SK-N-SH treated with all-trans-retinoic acid at 6 μM for 48 hours (cell line): ENCODE results near the gene SLC35E1.

ENCODE experiments used
- ATAC-seq: fragments of 200-7000 bp; cut with Tn5 transposase; 3 replicates; pipeline ENCODE4 v1.9.1; 2020; ENCODE audit warnings: mild to moderate bottlenecking, moderate library complexity
- ARNTL ChIP-seq: fragments of 450-650 bp; formaldehyde crosslinking; IDR thresholded peaks from 2 replicates; pipeline ENCODE4 v1.5.0; 2020; ENCODE audit warnings: low read depth, mild to moderate bottlenecking, moderate library complexity, borderline replicate concordance
- BACH2 ChIP-seq: fragments of 250-450 bp; sonication (Bioruptor Pico); IDR thresholded peaks from 2 replicates; pipeline ENCODE4 v1.9.0; 2021; ENCODE audit warnings: mild to moderate bottlenecking, borderline replicate concordance
- CSDC2 ChIP-seq: fragments of 250-450 bp; sonication (Bioruptor Pico); IDR thresholded peaks from 2 replicates; pipeline ENCODE4 v1.5.0; 2020; ENCODE audit warnings: mild to moderate bottlenecking, moderate library complexity
- ESRRG ChIP-seq: fragments of 250-450 bp; sonication (Bioruptor Pico); IDR thresholded peaks from 2 replicates; pipeline ENCODE4 v1.6.1; 2021; ENCODE audit warnings: mild to moderate bottlenecking
- GLIS3 ChIP-seq: fragments of 250-450 bp; sonication (Bioruptor Pico); IDR thresholded peaks from 2 replicates; pipeline ENCODE4 v1.5.0; 2020; ENCODE audit warnings: mild to moderate bottlenecking, moderate library complexity
- ISL1 ChIP-seq: fragments of 250-450 bp; sonication (Bioruptor Pico); IDR thresholded peaks from 2 replicates; pipeline ENCODE4 v2.1.2; 2022; ENCODE audit warnings: mild to moderate bottlenecking, moderate library complexity
- OSR1 ChIP-seq: fragments of 250-450 bp; sonication (Bioruptor Pico); IDR thresholded peaks from 2 replicates; pipeline ENCODE4 v1.8.0; 2022; ENCODE audit warnings: moderate library complexity, mild to moderate bottlenecking, inconsistent platforms
- PATZ1 ChIP-seq: fragments of 250-450 bp; sonication (Bioruptor Pico); IDR thresholded peaks from 2 replicates; pipeline ENCODE4 v1.8.0; 2020; ENCODE audit warnings: mild to moderate bottlenecking, moderate library complexity, borderline replicate concordance
- PPARA ChIP-seq: fragments of 250-450 bp; sonication (Bioruptor Pico); IDR thresholded peaks from 2 replicates; pipeline ENCODE4 v1.5.0; 2020; ENCODE audit warnings: mild to moderate bottlenecking, borderline replicate concordance
- RARB ChIP-seq: fragments of 250-450 bp; sonication (Bioruptor Pico); IDR thresholded peaks from 2 replicates; pipeline ENCODE4 v1.8.0; 2021; ENCODE audit warnings: mild to moderate bottlenecking, moderate library complexity
- SNAI2 ChIP-seq: fragments of 250-450 bp; sonication (Bioruptor Pico); IDR thresholded peaks from 2 replicates; pipeline ENCODE4 v1.5.0; 2020; ENCODE audit warnings: mild to moderate bottlenecking, moderate library complexity
- TCF4 ChIP-seq: fragments of 250-450 bp; sonication (Bioruptor Pico); IDR thresholded peaks from 2 replicates; pipeline ENCODE4 v1.8.0; 2021; ENCODE audit warnings: mild to moderate bottlenecking, moderate library complexity, borderline replicate concordance
- TOX ChIP-seq: fragments of 250-450 bp; sonication (Bioruptor Pico); IDR thresholded peaks from 2 replicates; pipeline ENCODE4 v1.8.0; 2021; ENCODE audit warnings: mild to moderate bottlenecking, moderate library complexity, borderline replicate concordance
- ZC3H10 ChIP-seq: fragments of 250-450 bp; sonication (Bioruptor Pico); IDR thresholded peaks from 2 replicates; pipeline ENCODE4 v1.5.1; 2021; ENCODE audit warnings: mild to moderate bottlenecking, moderate library complexity
- ZFP3 ChIP-seq: fragments of 250-450 bp; sonication (Bioruptor Pico); IDR thresholded peaks from 2 replicates; pipeline ENCODE4 v1.5.0; 2020; ENCODE audit warnings: mild to moderate bottlenecking, moderate library complexity
- ZFP30 ChIP-seq: fragments of 450-650 bp; formaldehyde crosslinking; IDR thresholded peaks from 2 replicates; pipeline ENCODE4 v1.5.0; 2022; ENCODE audit warnings: mild to moderate bottlenecking, moderate library complexity
- ZNF565 ChIP-seq: fragments of 450-650 bp; formaldehyde crosslinking; conservative IDR thresholded peaks from 2 replicates; pipeline ENCODE4 v1.5.0; 2020; ENCODE audit warnings: low read depth, mild to moderate bottlenecking, moderate library complexity
- ZNF70 ChIP-seq: fragments of 450-650 bp; formaldehyde crosslinking; IDR thresholded peaks from 2 replicates; pipeline ENCODE4 v1.5.0; 2020; ENCODE audit warnings: mild to moderate bottlenecking, moderate library complexity
- ZNF8 ChIP-seq: fragments of 450-650 bp; formaldehyde crosslinking; IDR thresholded peaks from 2 replicates; pipeline ENCODE4 v1.5.0; 2020; ENCODE audit warnings: mild to moderate bottlenecking, moderate library complexity
- TF ChIP-seq, protein P1 (sequence below): fragments of 250-450 bp; sonication (Bioruptor Pico); IDR thresholded peaks from 2 replicates; pipeline ENCODE4 v1.5.0; 2020; ENCODE audit warnings: mild to moderate bottlenecking, moderate library complexity
- TF ChIP-seq, protein P2 (sequence below): fragments of 250-450 bp; sonication (Bioruptor Pico); IDR thresholded peaks from 2 replicates; pipeline ENCODE4 v1.8.0; 2021; ENCODE audit warnings: low read depth, mild to moderate bottlenecking, moderate library complexity, borderline replicate concordance
- TF ChIP-seq, protein P3 (sequence below): fragments of 250-450 bp; sonication (Bioruptor Pico); IDR thresholded peaks from 2 replicates; pipeline ENCODE4 v1.5.1; 2021; ENCODE audit warnings: mild to moderate bottlenecking, moderate library complexity

The SLC35E1 gene

DNA sequence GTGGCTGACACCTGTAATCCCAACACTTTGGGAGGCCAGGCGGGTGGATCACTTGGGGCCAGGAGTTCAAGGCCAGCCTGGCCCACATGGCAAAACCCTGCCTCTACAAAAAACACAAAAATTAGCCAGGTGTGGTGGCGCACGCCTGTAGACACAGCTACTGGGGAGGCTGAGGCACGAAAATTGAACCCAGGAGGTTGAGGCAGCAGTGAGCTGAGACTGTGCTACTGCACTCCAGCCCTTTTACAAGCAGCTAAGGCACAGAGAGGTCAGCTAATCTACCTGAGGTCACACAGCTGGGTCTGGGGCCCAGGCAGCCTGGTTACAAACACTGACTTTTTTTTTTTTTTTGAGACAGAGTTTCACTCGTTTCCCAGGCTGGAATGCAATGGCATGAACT, 28.6 kb upstream of the SLC35E1 start:
- TF ChIP-seq ISL1 (CRISPR knock-in tag) (no peak), ZNF70 (CRISPR knock-in tag) (no peak), ESRRG (CRISPR knock-in tag) (no peak), PATZ1 (CRISPR knock-in tag) (no peak), CSDC2 (CRISPR knock-in tag) (no peak), TCF4 (CRISPR knock-in tag) (no peak), ZNF565 (CRISPR knock-in tag) (no peak), GLIS3 (CRISPR knock-in tag) (no peak), ZFP30 (CRISPR knock-in tag) (no peak), SNAI2 (CRISPR knock-in tag) (no peak), BACH2 (CRISPR knock-in tag) (no peak), RARB (CRISPR knock-in tag) (no peak), ZFP3 (CRISPR knock-in tag) (no peak), TOX (CRISPR knock-in tag) (no peak)
- TF ChIP-seq, protein P1, sequence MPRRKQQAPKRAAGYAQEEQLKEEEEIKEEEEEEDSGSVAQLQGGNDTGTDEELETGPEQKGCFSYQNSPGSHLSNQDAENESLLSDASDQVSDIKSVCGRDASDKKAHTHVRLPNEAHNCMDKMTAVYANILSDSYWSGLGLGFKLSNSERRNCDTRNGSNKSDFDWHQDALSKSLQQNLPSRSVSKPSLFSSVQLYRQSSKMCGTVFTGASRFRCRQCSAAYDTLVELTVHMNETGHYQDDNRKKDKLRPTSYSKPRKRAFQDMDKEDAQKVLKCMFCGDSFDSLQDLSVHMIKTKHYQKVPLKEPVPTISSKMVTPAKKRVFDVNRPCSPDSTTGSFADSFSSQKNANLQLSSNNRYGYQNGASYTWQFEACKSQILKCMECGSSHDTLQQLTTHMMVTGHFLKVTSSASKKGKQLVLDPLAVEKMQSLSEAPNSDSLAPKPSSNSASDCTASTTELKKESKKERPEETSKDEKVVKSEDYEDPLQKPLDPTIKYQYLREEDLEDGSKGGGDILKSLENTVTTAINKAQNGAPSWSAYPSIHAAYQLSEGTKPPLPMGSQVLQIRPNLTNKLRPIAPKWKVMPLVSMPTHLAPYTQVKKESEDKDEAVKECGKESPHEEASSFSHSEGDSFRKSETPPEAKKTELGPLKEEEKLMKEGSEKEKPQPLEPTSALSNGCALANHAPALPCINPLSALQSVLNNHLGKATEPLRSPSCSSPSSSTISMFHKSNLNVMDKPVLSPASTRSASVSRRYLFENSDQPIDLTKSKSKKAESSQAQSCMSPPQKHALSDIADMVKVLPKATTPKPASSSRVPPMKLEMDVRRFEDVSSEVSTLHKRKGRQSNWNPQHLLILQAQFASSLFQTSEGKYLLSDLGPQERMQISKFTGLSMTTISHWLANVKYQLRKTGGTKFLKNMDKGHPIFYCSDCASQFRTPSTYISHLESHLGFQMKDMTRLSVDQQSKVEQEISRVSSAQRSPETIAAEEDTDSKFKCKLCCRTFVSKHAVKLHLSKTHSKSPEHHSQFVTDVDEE (CRISPR knock-in tag): no peak
- TF ChIP-seq, protein P2, sequence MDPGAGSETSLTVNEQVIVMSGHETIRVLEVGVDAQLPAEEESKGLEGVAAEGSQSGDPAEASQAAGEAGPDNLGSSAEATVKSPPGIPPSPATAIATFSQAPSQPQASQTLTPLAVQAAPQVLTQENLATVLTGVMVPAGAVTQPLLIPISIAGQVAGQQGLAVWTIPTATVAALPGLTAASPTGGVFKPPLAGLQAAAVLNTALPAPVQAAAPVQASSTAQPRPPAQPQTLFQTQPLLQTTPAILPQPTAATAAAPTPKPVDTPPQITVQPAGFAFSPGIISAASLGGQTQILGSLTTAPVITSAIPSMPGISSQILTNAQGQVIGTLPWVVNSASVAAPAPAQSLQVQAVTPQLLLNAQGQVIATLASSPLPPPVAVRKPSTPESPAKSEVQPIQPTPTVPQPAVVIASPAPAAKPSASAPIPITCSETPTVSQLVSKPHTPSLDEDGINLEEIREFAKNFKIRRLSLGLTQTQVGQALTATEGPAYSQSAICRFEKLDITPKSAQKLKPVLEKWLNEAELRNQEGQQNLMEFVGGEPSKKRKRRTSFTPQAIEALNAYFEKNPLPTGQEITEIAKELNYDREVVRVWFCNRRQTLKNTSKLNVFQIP (CRISPR knock-in tag): no peak
- TF ChIP-seq, protein P3, sequence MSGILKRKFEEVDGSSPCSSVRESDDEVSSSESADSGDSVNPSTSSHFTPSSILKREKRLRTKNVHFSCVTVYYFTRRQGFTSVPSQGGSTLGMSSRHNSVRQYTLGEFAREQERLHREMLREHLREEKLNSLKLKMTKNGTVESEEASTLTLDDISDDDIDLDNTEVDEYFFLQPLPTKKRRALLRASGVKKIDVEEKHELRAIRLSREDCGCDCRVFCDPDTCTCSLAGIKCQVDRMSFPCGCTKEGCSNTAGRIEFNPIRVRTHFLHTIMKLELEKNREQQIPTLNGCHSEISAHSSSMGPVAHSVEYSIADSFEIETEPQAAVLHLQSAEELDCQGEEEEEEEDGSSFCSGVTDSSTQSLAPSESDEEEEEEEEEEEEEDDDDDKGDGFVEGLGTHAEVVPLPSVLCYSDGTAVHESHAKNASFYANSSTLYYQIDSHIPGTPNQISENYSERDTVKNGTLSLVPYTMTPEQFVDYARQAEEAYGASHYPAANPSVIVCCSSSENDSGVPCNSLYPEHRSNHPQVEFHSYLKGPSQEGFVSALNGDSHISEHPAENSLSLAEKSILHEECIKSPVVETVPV: no peak
- ATAC-seq: no peak

DNA sequence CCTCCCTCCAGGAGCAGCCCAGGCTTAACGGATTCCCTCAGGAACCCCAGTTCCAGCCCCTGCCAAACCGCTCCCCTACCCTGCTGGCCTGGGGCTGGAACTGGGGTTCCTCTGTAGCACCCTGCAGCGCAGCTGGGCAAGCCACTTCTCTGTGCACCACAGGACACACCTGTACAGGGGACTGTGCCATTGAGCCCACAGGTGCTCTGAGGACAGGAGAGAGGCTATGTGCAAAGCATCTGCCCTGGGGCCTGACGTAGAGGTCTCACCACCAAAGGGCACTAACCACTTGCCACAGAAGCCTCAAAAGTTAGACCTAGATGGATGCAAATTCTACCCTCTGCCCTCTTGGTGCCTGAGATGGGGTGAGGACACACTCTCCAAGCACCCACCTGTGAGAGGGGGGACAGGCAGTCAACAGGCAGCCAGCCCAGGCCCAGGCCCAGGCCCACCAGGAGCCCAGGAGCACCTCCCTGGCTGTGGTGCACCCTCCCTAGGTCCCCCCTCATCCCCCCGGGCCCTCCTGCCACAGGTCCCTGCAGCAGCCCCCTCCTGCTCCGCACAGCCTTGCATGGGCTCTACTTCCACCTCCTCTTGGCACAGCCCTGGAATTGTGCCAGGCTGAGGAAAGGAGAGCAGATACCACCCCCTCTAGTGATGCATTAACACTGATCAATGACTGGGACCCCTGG, 27.6 kb upstream of the SLC35E1 start:
- no peak for ATAC-seq
- TF ChIP-seq ARNTL (CRISPR knock-in tag) (no peak), PPARA (no peak), SNAI2 (CRISPR knock-in tag) (no peak), ISL1 (CRISPR knock-in tag) (no peak), GLIS3 (CRISPR knock-in tag) (no peak), OSR1 (CRISPR knock-in tag) (no peak), ZC3H10 (CRISPR knock-in tag) (no peak), BACH2 (CRISPR knock-in tag) (no peak), ZNF565 (CRISPR knock-in tag) (no peak), RARB (CRISPR knock-in tag) (no peak), ZNF8 (CRISPR knock-in tag) (no peak), TCF4 (CRISPR knock-in tag) (no peak), ZFP3 (CRISPR knock-in tag) (no peak), TOX (CRISPR knock-in tag) (no peak), ESRRG (CRISPR knock-in tag) (no peak), ZFP30 (CRISPR knock-in tag) (no peak), ZNF70 (CRISPR knock-in tag) (no peak)
- TF ChIP-seq, protein P1 (CRISPR knock-in tag): no peak
- TF ChIP-seq, protein P2 (CRISPR knock-in tag): no peak
- TF ChIP-seq, protein P3: no peak
